HFFc6 (cell line): ENCODE results near the gene RAI1. TPM values are rescaled to one million over a fixed set of nuclear protein-coding genes. Genes with fewer than 3 reads are reported as not detected.

Source experiments
- DNase-seq: peaks from one replicate; pipeline ENCODE4 v3.0.0-alpha.2; 2018
- H3K27ac Mint-ChIP-seq: 2 replicates; pipeline ENCODE4 v1.8.0; 2020; ENCODE audit warnings: mild to moderate bottlenecking, mixed read lengths
- H3K27me3 Mint-ChIP-seq: 2 replicates; pipeline ENCODE4 v1.8.0; 2021; ENCODE audit warnings: mild to moderate bottlenecking, moderate library complexity, mixed read lengths; ENCODE audit not compliant: insufficient read depth
- H3K36me3 Mint-ChIP-seq: 2 replicates; pipeline ENCODE4 v1.8.0; 2021; ENCODE audit warnings: low read depth, mixed read lengths
- H3K4me1 Mint-ChIP-seq: 2 replicates; pipeline ENCODE4 v1.8.0; 2020; ENCODE audit warnings: low read depth, mixed read lengths
- H3K4me3 Mint-ChIP-seq: 2 replicates; pipeline ENCODE4 v1.8.0; 2020; ENCODE audit warnings: mild to moderate bottlenecking, moderate library complexity, mixed read lengths
- H3K9me3 Mint-ChIP-seq: 2 replicates; pipeline ENCODE4 v1.8.0; 2020; ENCODE audit warnings: mild to moderate bottlenecking, mixed read lengths
- total RNA-seq, 6 experiments: library from RNA; stranded (reverse); fragmentation: NEBNext Ultra II Directional; extraction: Animal tissue kit (Norgen Biotek cat#: 25700); gene quantifications; 2 replicates in 1 of 6; 3 replicates in 5 of 6; pipeline ENCODE4 v1.2.3, GENCODE V29; 2021
- TF ChIP-seq, protein P1 (sequence below): fragments of 200-600 bp; sonication (generic); IDR thresholded peaks from 2 replicates; pipeline ENCODE4 v1.5.0; 2021; ENCODE audit warnings: antibody characterized with exemption, mild to moderate bottlenecking

Gene RAI1
- total RNA-seq, 6 experiments from 2014 or later: 26.9 to 29.3 (median 29.0) TPM

- Mint-ChIP-seq H3K27ac (peak overlapping the region; percentile 61), H3K4me1 (peaks cover 86% of the 10 kb centered on the region), H3K36me3 (no peaks in the 10 kb centered on the region), H3K27me3 (peaks cover 8% of the 10 kb centered on the region), H3K9me3 (no peaks in the 10 kb centered on the region), H3K4me3 (peak overlapping the region; percentile 54; the same call in 1 of the 2 replicates)
- TF ChIP-seq, protein P1, sequence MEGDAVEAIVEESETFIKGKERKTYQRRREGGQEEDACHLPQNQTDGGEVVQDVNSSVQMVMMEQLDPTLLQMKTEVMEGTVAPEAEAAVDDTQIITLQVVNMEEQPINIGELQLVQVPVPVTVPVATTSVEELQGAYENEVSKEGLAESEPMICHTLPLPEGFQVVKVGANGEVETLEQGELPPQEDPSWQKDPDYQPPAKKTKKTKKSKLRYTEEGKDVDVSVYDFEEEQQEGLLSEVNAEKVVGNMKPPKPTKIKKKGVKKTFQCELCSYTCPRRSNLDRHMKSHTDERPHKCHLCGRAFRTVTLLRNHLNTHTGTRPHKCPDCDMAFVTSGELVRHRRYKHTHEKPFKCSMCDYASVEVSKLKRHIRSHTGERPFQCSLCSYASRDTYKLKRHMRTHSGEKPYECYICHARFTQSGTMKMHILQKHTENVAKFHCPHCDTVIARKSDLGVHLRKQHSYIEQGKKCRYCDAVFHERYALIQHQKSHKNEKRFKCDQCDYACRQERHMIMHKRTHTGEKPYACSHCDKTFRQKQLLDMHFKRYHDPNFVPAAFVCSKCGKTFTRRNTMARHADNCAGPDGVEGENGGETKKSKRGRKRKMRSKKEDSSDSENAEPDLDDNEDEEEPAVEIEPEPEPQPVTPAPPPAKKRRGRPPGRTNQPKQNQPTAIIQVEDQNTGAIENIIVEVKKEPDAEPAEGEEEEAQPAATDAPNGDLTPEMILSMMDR: no peak
- no peak for DNase-seq
Observed at GRCh38 chr17:17725011-17725751, 43.9 kb downstream of the RAI1 start.

GRCh38 chr17:17725752-17726457, 44.6 kb downstream of the RAI1 start:
- TF ChIP-seq, protein P1: no peak
- Mint-ChIP-seq H3K4me3 (no peak overlapping the region), H3K27ac (peak overlapping the region; percentile 54), H3K36me3 (no peaks in the 10 kb centered on the region), H3K27me3 (peaks cover 5% of the 10 kb centered on the region), H3K9me3 (no peaks in the 10 kb centered on the region), H3K4me1 (peaks cover 84% of the 10 kb centered on the region)
- DNase-seq: no peak

- peaks cover 78% of the 10 kb centered on the region for H3K4me1 Mint-ChIP-seq
- no peak for DNase-seq
- peaks cover 6% of the 10 kb centered on the region for H3K27me3 Mint-ChIP-seq
- peak overlapping the region; percentile 27; the same call in 1 of the 2 replicates for H3K27ac Mint-ChIP-seq
- no peak overlapping the region for H3K4me3 Mint-ChIP-seq
- H3K9me3 Mint-ChIP-seq: no peaks in the 10 kb centered on the region
- H3K36me3 Mint-ChIP-seq: no peaks in the 10 kb centered on the region
- TF ChIP-seq, protein P1: no peak
Observed at GRCh38 chr17:17726458-17727060, 45.3 kb downstream of the RAI1 start.

DNA sequence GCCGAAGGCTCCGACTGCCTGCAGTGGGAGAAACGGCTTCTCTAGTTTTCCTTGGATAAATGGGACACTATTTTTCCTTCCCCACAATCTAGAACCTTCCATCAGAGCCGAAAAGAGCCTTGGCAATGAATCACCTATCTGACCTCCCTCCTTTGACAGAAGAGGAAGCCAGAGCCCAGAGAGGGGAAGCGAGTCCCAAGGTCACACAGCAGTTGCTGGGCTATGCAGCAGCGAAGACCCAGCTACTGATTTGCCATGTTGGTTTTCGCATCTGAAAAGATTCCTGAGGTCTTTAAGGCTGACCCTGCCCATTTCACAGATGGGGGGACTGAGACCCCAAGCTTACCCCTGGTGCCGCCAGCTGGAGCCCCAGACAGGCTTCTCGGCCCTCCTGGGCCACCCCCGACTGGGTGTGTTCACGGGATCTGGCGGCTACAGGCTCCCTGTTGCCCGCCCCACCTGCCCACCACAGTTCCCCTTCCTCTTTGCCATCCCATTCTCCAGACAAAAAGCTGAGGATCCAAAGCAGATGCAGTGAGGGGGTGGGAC, 45.9 kb downstream of the RAI1 start:
- Mint-ChIP-seq H3K36me3 (no peaks in the 10 kb centered on the region), H3K27me3 (peaks cover 6% of the 10 kb centered on the region), H3K4me1 (peaks cover 74% of the 10 kb centered on the region), H3K27ac (0 out of 2 replicates have a peak overlapping the region, but pooled peaks have one; percentile 18), H3K9me3 (no peaks in the 10 kb centered on the region), H3K4me3 (no peak overlapping the region)
- no peak for DNase-seq
- TF ChIP-seq, protein P1: no peak

DNA sequence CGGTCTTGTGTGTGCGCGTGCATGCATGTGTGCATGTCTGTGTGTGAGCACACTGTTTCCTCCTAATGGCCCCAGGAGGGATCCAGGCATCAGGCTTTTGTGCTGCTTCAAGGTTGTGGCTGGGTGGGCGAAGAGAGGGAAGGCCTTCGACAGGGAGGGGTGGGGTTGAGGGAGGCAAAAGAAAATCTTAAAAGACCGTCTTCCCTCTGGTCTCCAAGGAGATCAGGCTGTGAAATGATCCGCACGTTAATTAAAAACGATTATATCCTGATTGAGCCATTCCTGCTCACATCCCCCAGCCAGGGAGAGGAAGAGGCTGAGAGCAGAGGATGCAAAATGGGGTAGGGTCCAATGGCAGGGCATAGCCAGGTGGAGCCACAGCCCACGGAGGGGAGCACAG, 46.9 kb downstream of the RAI1 start:
- TF ChIP-seq, protein P1: no peak
- no peak overlapping the region for H3K4me3 Mint-ChIP-seq
- no peaks in the 10 kb centered on the region for H3K36me3 Mint-ChIP-seq
- no peak for DNase-seq
- peaks cover 5% of the 10 kb centered on the region for H3K27me3 Mint-ChIP-seq
- no peaks in the 10 kb centered on the region for H3K9me3 Mint-ChIP-seq
- H3K27ac Mint-ChIP-seq: peak overlapping the region; percentile 40; the same call in 1 of the 2 replicates
- peaks cover 74% of the 10 kb centered on the region for H3K4me1 Mint-ChIP-seq
